Left cardiac atrium (tissue), 4 donors: Measurements from ENCODE around the gene GARIN5A. TPM values are rescaled to one million over a fixed set of nuclear protein-coding genes. Genes with fewer than 3 reads are reported as not detected.
"Not testable (repeated sequence)": the region's sequence is repeated elsewhere in the genome, so short reads cannot be mapped to it uniquely, and the experiment has no call there.

Experiments used
- ATAC-seq, 2 donors: fragments of 200-7000 bp; cut with Tn5 transposase; one replicate each; pipeline ENCODE4 v1.9.1; 2020; ENCODE audit warnings: mild to moderate bottlenecking in 2 of 2, moderate library complexity in 2 of 2
- DNase-seq: peaks from one replicate; pipeline ENCODE4 v3.0.0-alpha.2; 2020
- intact Hi-C, 2 donors: fragments of 100-400 bp; cut with DNase I; formaldehyde crosslinking; loops; one replicate each; pipeline versions ENCODE4 v1.14.1 to v1.15.1; 2022 to 2023
- total RNA-seq, 2 donors: library from RNA; stranded (reverse); fragmentation: NEBNext Ultra II Directional; extraction: Animal tissue kit (Norgen Biotek cat#: 25700); gene quantifications; one replicate each; pipeline ENCODE4 v1.2.1, GENCODE V29; 2021
- donor health status: DM: no; HTN: yes; CAD: no.
- donor health status: DM: no; HTN: yes; CAD: no; lungs with severe emphysema.
- donor health status: DM: yes; HTN: yes; CAD: no.
- donor health status: Dilated cardiomyopathy.

GARIN5A gene
- total RNA-seq, 2 donors from 2014 or later, result 1.4 to 1.5 TPM

DNA sequence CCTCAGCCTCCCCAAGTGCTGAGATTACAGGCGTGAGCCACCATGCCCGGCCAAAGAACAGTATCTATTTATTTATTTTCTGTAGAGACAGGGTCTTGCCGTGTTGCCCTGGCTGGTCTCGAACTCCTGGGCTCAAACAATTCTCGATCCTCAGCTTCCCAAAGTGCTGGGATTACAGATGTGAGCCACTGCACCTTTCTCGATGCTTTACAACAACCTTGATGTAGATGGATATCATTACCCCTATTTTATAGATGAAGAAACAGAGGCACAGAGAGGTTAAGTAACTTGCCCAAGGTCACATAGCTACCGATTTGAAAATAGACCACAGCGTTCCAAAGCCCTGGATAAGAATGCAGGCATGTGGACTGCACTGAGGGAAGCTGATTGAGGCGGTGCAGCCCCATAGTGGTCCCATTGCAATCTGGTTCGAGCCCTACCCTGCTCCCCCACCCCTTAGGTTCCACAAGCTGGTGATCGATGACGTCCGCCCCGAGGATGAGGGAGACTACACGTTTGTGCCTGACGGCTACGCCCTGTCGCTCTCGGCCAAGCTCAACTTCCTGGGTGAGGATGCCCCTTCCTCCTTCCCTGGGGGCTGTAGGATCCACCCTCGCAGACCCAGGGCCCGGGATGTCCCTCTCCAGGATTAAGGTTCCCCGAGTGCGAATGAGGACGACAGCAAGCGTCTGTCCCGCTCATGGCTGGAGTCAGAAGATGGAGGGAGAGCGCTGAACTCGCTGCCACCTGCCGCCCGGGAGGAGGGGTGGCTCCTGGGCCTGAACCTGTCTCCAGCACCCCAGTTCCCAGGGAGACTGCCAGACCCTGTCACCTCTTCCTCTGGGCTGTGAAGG is 26.1 kb downstream of the GARIN5A start:
- no peak for ATAC-seq
- intact Hi-C loops, result no loop called here
- DNase-seq, result no peak

DNA sequence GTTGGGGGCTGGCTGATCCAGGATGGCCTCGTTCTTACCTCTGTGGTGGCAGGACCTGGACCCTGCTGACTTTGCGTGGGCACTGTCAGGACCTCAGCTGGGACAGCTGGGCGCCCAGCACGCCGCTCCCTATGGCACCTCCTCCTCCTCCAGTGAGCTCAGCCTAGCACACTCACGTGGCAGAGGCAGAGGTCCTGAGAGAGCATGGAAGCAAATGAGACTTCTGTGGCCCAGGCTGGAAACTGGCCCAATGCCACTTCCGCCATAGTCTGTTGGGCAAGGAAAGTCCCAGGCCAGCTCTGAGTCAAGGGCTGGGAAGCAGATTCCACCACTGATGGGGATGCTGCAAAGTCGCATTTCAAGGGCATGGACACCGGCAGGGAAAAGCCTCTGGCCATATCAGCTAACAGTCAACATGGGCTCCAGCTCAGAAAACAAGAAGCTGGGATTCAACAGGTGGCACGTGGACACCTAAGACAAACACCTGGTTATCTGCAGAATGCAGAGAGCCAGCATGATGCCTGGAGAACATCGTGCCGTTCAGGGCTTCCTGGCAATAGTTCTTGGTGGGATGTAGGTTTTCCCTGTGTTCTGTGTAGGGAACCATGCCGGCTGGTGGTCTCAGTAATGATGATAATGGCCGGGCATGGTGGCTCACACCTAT is 27.3 kb downstream of the GARIN5A start:
- no peak for DNase-seq
- ATAC-seq, result no peak
- intact Hi-C loops, result no loop called here

DNA sequence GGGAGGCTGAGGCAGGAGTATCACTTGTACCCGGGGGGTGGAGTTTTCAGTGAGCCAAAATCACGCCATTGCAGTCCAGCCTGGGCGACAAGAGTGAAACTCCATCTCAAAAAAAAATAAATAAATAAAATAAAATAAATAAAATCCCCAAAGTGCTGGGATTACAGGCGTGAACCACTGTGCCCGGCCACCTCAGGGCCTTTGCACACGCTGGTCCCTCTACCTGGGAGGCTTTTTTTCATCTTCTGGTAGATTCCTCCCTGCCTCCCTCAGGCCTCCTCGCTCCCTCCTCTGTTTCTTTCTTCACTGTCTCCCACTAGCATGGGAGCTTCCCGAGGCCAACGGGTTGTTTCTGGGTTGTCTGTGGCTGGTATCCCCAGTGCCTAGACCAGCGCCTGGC is 28.9 kb downstream of the GARIN5A start:
- intact Hi-C loops, result no loop called here
- DNase-seq (no peak), ATAC-seq (no peak)

DNA sequence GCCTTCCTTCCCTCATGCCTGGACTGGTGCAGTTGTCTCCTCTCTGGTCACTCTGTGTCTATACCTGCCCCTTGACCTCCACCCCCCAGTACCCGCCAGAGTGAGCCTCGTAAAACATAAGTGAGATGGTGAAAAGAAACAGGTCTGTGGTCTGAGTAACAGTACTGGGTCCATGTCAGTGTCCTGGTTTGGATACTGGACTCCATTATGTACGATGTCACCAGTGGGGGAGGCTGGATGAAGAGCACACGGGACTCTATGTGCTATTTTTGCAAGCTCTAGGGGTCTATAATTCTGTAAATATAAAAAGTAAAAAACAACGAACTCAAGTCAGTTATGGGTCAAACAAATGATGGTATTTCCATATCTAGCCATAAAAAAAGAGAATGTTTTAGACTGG is 29.6 kb downstream of the GARIN5A start:
- DNase-seq, result no peak

DNA sequence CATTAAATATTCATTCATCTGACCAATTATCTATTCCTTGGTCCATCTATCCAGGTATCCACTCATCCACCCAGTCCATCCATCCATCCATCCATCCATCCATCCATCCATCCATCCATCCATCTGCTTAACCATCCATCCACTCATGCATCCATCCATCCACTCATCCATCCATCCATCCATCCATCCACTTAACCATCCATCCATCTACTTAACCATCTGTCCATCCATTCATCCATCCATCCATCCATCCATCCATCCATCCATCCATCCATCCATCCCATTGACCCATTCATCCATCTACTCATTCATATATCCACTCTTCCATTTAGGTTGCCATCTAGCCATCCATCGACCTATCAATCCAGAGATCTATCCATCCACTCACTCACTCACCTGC is 32.6 kb downstream of the GARIN5A start:
- ATAC-seq, result no peak
- no peak for DNase-seq
- intact Hi-C loops, result no loop called here

More for the DNA sequence above, 29.6 kb downstream of the GARIN5A start:
- intact Hi-C loops, result no loop called here
- no peak for ATAC-seq

DNA sequence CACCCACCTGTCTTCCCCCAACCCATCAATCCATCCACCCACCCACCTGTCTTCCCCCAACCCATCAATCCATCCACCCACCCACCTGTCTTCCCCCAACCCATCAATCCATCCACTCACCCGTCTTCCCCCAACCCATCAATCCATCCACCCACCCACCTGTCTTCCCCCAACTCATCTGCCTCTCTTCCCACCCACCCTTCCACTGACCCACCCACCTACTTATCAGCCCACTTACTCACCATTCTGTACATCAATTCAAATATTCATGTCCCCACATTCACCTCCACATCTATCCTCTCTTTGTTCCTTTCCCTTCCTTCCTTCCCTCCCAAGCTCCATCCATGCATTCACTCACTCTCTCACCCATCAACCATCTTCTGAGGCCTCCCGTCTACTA is 37.5 kb downstream of the GARIN5A start:
- intact Hi-C loops, DNase-seq, ATAC-seq: not testable (repeated sequence)

DNA sequence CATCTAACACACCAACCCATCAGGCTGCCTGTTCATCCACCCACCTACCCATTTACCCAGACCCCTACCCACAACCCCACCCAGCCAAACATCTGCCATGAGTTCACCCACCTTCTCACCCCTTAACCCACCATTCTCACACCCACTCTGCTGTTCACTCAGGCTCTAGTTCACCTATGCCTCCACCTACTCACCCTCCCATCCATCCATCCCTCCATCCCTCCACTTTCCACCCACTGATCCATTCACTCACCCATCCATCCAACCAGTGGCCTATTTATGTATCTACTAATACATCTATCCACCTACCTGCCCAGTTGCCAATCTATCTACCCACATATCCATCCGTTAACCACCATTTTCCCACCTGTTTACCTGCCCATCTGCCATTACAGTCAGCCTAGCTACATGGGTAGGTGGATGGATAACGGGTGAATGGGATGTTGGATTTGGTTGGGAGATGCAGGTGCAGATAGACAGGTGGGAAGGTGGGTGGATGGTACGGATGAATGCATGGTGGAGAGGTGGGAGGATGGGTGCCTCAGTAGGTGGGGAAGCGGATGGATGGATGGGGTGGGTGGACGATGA is 38.7 kb downstream of the GARIN5A start:
- DNase-seq (no peak), ATAC-seq (no peak)
- intact Hi-C loops, result no loop called here

DNA sequence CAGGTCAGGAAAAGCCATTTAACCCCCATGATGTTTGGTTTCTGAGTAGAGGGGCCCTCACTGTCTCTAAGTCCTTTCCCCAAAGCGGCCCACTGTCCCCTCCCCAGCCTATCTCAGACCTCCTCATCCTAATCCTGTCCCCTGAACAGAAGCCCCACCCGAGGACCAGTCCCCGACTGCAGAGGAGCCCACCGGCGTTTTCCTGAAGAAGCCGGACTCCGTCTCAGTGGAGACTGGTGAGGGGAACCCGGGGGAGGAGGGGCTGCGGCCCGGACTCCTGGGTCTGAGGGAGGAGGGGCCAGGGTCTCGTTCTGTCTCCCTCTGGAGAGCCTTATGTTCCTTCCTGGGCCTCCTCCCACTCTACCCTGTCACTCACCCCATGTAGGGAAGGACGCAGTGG is 41.0 kb downstream of the GARIN5A start:
- intact Hi-C loops, result no loop called here
- ATAC-seq, result no peak

DNA sequence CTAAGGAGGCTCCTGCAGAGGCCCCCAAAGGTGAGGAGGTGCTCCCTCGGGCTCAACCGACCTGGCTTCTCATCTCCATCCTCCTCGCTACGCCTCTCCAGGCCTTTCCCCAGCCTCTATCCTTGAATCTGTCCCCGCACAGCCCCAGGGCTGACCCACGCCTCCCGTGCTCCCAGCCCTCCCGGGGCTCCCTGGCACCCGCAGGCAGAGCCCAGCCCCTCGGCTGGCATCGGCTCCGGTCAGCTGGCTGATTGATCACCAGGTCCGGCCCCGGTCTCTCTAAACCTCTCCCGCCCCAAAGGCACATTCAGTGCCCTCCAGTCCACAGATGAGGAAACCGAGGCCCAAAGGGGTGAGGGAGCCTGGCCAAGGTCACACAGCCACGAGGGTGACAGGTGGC is 41.4 kb downstream of the GARIN5A start:
- intact Hi-C loops, result no loop called here
- no peak for ATAC-seq

More for the DNA sequence above, 41.0 kb downstream of the GARIN5A start:
- no peak for DNase-seq

DNA sequence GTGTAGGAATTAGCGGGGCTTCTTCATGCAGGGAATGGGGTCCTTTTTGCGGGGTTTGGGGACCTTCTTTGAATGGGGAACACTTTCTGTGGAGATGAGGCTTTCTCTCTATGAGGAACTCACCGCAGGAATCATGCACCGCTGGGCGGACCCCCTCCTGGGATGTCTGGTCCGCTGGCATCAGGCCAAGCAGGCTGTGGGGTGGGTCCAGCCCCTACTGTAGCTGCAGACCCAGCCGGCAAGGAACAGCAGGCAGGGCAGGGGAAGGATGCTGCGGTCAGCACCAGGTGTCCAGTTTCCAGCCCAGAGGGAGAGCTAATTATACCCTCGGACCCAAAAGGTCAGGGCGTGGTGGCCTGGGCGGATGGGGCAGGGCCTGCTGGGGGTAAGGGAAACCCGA is 42.1 kb downstream of the GARIN5A start:
- intact Hi-C loops, result no loop called here
- ATAC-seq (no peak), DNase-seq (no peak)

More for the DNA sequence above, 41.4 kb downstream of the GARIN5A start:
- DNase-seq, result no peak

DNA sequence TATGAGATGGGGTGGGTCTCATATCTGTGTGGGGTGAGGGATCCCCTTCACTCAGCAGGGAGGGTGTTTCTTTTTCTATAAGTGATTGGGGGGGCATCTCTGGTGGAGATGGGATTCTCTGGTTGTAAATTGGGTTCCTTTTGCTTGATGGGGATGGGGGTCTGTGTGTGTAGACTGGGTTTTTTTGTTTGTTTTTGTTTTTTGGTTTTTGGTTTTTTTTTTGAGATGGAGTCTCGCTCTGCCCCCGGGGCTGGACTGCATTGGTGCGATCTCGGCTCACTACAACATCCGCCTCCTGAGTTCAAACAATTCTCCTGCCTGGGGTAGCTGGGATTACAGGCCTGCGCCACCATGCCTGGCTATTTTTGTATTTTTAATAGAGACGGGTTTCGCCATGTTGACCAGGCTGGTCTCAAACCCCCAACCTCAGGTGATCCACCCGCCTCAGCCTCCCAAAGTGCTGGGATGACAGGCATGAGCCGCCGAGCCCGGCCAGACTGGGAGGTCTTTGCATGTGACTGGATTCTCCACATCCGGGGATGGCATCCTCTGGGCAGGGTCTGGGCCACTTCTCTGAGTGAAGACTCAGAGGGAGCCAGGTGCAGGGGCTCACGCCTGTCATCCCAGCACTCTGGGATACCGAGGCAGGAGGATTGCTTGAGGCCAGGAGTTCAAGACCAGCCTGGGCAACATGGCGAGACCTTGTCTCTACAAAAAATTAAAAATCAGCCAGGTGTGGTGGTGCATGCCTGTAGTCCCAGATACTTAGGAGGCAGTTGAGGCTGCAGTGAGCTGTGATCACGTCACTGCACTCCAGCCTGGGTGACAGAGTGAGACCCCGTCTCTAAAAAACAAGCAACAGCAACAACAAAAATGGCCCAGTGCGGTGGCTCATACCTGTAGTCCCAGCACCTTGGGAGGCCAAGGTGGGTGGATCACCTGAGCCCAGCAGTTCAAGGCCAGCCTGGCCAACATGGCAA is 43.2 kb downstream of the GARIN5A start:
- ATAC-seq (no peak), DNase-seq (no peak)
- intact Hi-C loops, result no loop called here

DNA sequence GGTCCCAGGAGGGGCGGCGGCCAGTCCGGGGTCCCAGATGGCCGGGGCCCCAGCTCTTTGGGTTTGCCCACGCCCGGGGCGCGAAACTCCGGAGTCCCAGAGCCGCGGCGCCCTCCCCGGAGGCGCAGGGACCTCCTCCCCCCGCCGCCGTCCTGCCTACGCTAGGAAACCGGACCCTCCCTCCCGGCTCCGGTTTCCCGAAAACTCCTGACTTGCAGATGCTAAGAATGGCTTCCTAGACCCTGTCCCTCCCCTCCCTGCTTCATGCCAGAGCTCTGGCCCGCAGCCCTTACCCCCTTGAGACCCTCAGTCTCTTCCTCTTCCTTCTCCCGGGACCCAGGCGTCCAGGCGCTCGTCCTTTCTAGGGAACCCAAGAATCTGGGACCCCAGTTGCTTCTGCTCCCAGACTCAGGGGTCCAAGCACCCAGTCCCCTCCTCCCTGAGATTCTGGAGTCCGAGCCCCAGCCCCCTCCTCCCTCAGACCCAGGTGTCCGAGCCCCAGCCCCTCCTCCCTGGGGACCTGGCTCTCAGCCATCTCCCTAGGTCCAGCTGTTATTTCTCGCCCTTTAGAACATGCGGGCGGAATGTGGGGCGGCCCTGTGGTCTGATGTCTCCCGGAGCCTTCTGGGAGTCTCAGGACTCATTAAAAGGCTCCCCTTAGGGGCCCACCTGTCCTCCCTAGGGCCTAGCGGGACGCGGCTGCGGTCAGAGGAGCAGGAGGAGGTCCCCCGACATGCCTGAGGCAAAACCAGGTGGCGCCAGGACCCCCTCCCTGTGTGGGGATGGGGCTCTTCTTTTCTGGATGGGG is 44.2 kb downstream of the GARIN5A start, which contains the start of gene MYBPC2:
MYBPC2 (plus strand) TSS at position 672 of the 808 bp plus-strand sequence; CDS start at position 734, 62 bp downstream.
- ATAC-seq, result peak; percentile 4 to 7
- intact Hi-C loops, result no loop called here
- no peak for DNase-seq

DNA sequence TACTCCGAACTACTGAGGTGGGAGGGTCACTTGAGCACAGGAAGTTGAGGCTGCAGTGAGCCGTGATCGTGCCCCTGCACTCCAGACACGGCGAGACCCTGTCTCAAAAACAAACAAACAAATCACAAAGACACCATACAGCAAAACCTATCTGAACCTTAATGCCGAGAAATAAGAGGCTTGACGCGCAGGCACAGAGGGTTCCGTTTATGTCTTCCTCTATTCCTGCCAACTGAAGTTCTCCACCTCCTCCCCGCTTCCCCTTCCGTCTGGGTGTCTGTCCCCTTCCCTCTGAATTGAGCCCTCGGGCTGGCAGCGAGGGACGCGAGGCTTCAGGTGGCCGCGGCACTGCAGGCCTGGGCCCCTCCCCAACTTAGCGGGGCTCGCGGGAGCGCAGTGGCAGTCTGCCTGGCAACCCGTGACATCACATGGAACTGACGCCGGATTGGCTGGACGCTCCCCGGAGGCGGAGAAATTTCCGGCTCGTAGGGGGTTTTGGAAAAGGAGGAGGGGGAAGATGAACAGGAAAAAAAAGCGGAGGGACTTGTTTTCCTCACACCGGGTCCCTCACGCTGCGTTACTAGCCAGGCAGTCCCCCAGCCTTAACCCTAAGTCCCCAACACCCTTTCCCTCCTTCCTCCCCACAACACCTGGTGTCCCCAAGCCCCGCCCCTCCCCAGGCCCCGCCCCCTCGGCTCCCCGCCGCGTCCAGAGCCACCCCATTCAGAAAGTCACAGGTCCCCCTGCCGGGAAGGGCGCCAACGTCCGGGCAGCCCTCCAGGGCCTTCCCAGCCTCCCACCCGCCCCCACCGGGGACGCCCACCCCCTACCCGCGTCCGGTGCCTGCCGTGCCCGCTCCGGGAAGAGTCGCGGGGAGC is 45.1 kb downstream of the GARIN5A start:
- DNase-seq, result peak; percentile 84
- peak; percentile 93 to 94 for ATAC-seq
- intact Hi-C loops, result no loop called here

DNA sequence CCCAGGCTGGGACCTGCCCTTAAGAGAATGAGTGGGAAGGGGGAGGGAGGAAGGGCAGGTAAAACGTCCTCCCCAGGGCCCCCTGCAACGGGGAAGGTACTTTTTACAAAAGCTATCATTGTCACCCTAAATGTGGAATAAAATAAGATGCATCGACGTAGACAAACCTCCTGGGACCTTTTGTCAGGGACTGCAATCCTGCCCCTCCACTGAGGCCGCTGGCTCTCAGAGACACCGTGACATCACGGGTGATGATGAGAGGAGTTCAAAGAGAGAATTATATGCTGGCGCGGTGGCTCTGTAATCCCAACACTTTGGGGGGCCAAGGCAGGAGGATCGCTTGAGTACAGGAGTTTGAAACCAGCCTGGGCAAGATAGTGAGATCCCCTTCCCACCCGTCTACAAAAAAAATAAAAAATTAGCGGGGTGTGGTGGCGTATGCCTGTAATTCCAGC is 45.7 kb downstream of the GARIN5A start:
- intact Hi-C loops, result no loop called here
- ATAC-seq (no peak), DNase-seq (no peak)

DNA sequence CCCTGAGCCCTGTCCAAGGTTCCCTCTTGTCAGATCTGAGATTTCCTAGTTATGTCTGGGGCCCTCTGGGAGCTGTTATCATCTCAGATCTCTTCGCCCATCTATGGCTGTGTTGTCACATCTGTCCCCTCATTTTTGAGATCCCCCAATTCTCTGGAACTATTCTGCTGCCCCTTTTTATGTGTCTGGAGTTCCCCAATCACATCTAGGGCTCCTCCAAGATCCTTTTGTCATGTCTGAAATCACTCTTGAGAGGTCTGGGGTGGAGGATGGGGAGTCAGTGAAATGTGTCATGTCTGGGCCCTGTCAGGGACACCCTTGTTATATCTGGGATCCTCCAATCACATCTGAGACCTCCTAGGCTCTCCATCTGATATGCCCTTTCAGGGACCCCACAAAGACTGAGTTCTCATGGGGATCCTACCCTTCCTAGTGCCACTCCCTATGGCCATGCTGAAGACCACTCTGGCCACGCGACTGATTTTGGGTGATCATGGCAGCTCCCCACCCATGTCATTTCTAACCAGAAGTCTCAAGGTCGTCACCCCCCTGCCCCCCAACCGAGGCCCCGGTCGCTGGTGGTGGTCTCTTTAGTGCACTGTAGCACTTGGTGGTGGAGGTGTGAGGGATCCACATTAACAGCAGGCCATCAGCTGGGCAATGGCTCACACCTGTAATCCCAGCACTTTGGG is 47.7 kb downstream of the GARIN5A start:
- intact Hi-C loops, result no loop called here
- no peak for ATAC-seq
- no peak for DNase-seq

DNA sequence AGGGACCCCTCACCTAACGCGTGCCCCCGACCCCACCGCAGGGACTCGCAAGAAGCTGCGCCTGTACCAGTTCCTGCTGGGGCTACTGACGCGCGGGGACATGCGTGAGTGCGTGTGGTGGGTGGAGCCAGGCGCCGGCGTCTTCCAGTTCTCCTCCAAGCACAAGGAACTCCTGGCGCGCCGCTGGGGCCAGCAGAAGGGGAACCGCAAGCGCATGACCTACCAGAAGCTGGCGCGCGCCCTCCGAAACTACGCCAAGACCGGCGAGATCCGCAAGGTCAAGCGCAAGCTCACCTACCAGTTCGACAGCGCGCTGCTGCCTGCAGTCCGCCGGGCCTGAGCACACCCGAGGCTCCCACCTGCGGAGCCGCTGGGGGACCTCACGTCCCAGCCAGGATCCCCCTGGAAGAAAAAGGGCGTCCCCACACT is 48.6 kb downstream of the GARIN5A start:
- intact Hi-C loops, result no loop called here
- DNase-seq (peak; percentile 89), ATAC-seq (peak; percentile 70 to 72)
